ENCODE data around the gene RANBP17.

- TF ChIP-seq CTCF (IDR thresholded peaks at IDR 0.05; ENCODE audit: low read depth, low read length) (no peak), EZH2phosphoT487 (IDR thresholded peaks at IDR 0.05; ENCODE audit: low read depth) (no peak)
Measured at GRCh38 chr5:171175746-171176145, 313.9 kb downstream of the RANBP17 start.

All from OCI-LY3 (cell line).